Choroid plexus epithelial cell (primary cell): ENCODE data around the gene PEX11B.

ENCODE experiments used
- DNase-seq: peaks from one replicate; pipeline ENCODE4 v3.0.0-alpha.2; 2010; ENCODE audit warnings: low read depth
- H3K4me3 ChIP-seq: 2 replicates; pipeline ENCODE4 v1.5.1; 2011; ENCODE audit warnings: low read depth, mild to moderate bottlenecking, control low read depth, low read length, moderate library complexity
- CTCF ChIP-seq: conservative IDR thresholded peaks from 2 replicates; pipeline ENCODE4 v1.5.1; 2011; ENCODE audit warnings: low read depth, mild to moderate bottlenecking, control low read depth, inconsistent platforms, low read length, moderate library complexity

PEX11B gene

GRCh38 chr1:145892486-145893087 is 25.9 kb downstream of the PEX11B start:
- TF ChIP-seq CTCF = no peak
- DNase-seq = peak; percentile 69
- H3K4me3 ChIP-seq = no peak overlapping the region

GRCh38 chr1:145891587-145892485 is 26.7 kb downstream of the PEX11B start:
- DNase-seq = peak; percentile 99
- peak overlapping the region; percentile 25 for H3K4me3 ChIP-seq
- peak; percentile 95 for TF ChIP-seq CTCF

- peak; percentile 83 for DNase-seq
- TF ChIP-seq CTCF = no peak
- no peak overlapping the region for H3K4me3 ChIP-seq
Observed at GRCh38 chr1:145891143-145891542, 27.4 kb downstream of the PEX11B start.

GRCh38 chr1:145889722-145890121 is 28.8 kb downstream of the PEX11B start:
- peak; percentile 45 for DNase-seq
- no peak overlapping the region for H3K4me3 ChIP-seq
- no peak for TF ChIP-seq CTCF

- no peak overlapping the region for H3K4me3 ChIP-seq
- peak; percentile 40 for DNase-seq
- no peak for TF ChIP-seq CTCF
Observed at GRCh38 chr1:145887631-145888030, 30.9 kb downstream of the PEX11B start.

- DNase-seq = no peak
- no peak for TF ChIP-seq CTCF
Observed at GRCh38 chr1:145886816-145887215, 31.7 kb downstream of the PEX11B start.

More at GRCh38 chr1:145886816-145887215, 31.7 kb downstream of the PEX11B start:
- no peak overlapping the region for H3K4me3 ChIP-seq
